ENCODE data around the gene RALGPS1. TPM values are rescaled to one million over a fixed set of nuclear protein-coding genes. Genes with fewer than 3 reads are reported as not detected.

The RALGPS1 gene
- polyA plus RNA-seq, 3 donors, result 0.60 to 4.6 (median 1.3) TPM

DNA sequence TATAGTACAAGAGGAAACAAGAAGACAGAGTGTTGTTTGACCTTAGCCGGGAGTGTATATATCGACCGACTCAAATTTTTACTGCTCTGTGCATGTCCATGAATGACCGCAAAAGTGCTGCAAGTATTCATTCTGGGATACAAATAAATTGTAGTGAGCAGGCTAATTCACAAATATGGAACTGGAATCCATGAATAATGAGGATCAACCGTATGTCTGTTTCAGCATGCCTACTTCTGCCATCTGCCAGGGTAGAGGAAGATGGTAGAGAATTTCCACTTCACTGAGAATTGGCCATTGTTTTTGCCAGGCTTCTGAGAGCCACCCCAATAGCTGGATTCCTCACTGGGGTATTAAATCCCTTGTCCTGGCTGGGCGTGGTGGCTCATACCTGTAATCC lies 8.5 kb upstream of the RALGPS1 start:
- H3K36me3 ChIP-seq (replicated peaks in 1 of 2; ENCODE audit: control insufficient read depth in 1 of 2, insufficient read depth in 2 of 2, low read length in 2 of 2), result no peaks in the 10 kb centered on the region
- no peak overlapping the region for H3K9ac ChIP-seq (ENCODE audit: insufficient read depth, low read length, poor library complexity, severe bottlenecking)
- no peaks in the 10 kb centered on the region for H3K79me2 ChIP-seq (ENCODE audit: insufficient read depth, low read length)
- peaks cover 3 to 26% (median 17%) of the 10 kb centered on the region in 3 donors for H3K27me3 Mint-ChIP-seq (ENCODE audit: low read depth in 3 of 3)
- WGBS (ENCODE audit: insufficient coverage), result 93% methylated on average over 5 of the region's 6 CpGs
- TF ChIP-seq, protein P1, sequence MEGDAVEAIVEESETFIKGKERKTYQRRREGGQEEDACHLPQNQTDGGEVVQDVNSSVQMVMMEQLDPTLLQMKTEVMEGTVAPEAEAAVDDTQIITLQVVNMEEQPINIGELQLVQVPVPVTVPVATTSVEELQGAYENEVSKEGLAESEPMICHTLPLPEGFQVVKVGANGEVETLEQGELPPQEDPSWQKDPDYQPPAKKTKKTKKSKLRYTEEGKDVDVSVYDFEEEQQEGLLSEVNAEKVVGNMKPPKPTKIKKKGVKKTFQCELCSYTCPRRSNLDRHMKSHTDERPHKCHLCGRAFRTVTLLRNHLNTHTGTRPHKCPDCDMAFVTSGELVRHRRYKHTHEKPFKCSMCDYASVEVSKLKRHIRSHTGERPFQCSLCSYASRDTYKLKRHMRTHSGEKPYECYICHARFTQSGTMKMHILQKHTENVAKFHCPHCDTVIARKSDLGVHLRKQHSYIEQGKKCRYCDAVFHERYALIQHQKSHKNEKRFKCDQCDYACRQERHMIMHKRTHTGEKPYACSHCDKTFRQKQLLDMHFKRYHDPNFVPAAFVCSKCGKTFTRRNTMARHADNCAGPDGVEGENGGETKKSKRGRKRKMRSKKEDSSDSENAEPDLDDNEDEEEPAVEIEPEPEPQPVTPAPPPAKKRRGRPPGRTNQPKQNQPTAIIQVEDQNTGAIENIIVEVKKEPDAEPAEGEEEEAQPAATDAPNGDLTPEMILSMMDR (IDR thresholded peaks at IDR 0.05), result no peak
- DNase-seq, result no peak
- no peaks in the 10 kb centered on the region for H3K4me1 Mint-ChIP-seq
- H3K9me3 ChIP-seq (replicated peaks in 1 of 2; ENCODE audit: control insufficient read depth in 1 of 2, insufficient read depth in 1 of 2, low read length in 2 of 2), result peaks cover 9 to 11% of the 10 kb centered on the region in 2 donors
- no peak overlapping the region for H3K4me3 ChIP-seq (replicated peaks in 1 of 3; ENCODE audit: low read depth in 2 of 3, low read length in 3 of 3)
- intact Hi-C loops (cut with micrococcal nuclease), result no loop called here
- no peak overlapping the region for H3K27ac Mint-ChIP-seq
- H2AFZ ChIP-seq (ENCODE audit: insufficient read depth, low read depth, low read length, poor library complexity, severe bottlenecking), result no peak overlapping the region
- no peaks in the 10 kb centered on the region for H4K20me1 ChIP-seq (ENCODE audit: insufficient read depth, low read length)
- no peaks in the 10 kb centered on the region for H3K36me3 Mint-ChIP-seq
- H3K27ac ChIP-seq (ENCODE audit: low read depth in 1 of 2, low read length in 2 of 2), result no peak overlapping the region
- H3K9me3 Mint-ChIP-seq, result peaks cover 6 to 16% (median 9%) of the 10 kb centered on the region in 7 donors
- H3K27me3 ChIP-seq (ENCODE audit: control insufficient read depth in 2 of 2, insufficient read depth in 2 of 2, low read length in 2 of 2), result peaks cover 2% of the 10 kb centered on the region in 2 donors
- no peak overlapping the region for H3K4me3 Mint-ChIP-seq
- H3K4me1 ChIP-seq (ENCODE audit: control insufficient read depth in 1 of 2, insufficient read depth in 2 of 2, low read length in 2 of 2), result no peaks in the 10 kb centered on the region
- no peak overlapping the region for H3K4me2 ChIP-seq (replicated peaks; ENCODE audit: extremely low read depth, low read length, poor library complexity, severe bottlenecking)

DNA sequence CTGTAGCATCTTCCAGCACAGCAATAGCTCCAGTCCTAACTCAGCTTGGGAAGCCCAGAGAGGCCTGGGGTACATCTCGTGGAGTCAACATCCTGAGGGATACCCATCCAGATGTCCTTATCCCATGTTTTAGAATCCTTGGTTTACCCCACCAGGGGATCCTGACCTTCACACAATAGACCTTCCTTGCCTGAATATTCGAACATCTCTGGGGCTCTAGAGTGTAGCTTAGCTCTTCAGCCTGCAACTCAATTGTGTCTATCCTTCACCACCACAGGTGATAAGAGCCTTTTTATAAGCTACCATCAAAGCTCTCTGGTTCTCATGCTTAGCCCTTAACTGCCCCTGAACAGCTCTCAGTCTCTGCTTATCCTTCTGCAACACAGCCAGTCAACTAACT lies 7.5 kb upstream of the RALGPS1 start:
- no peak overlapping the region for H3K9ac ChIP-seq (ENCODE audit: insufficient read depth, low read length, poor library complexity, severe bottlenecking)
- H3K4me1 ChIP-seq (ENCODE audit: control insufficient read depth in 1 of 2, insufficient read depth in 2 of 2, low read length in 2 of 2), result no peaks in the 10 kb centered on the region
- Mint-ChIP-seq H3K27ac (no peak overlapping the region), H3K36me3 (no peaks in the 10 kb centered on the region), H3K4me3 (no peak overlapping the region), H3K4me1 (no peaks in the 10 kb centered on the region), H3K9me3 (peaks cover 2 to 15% (median 10%) of the 10 kb centered on the region in 7 donors), H3K27me3 (ENCODE audit: low read depth in 3 of 3) (peaks cover 6 to 33% (median 18%) of the 10 kb centered on the region in 3 donors)
- H4K20me1 ChIP-seq (ENCODE audit: insufficient read depth, low read length), result no peaks in the 10 kb centered on the region
- WGBS (ENCODE audit: insufficient coverage), result 79% methylated on average over 2 of the region's 2 CpGs
- DNase-seq, result no peak
- H3K9me3 ChIP-seq (replicated peaks in 1 of 2; ENCODE audit: control insufficient read depth in 1 of 2, insufficient read depth in 1 of 2, low read length in 2 of 2), result peaks cover 0 to 5% of the 10 kb centered on the region in 2 donors
- intact Hi-C loops (cut with micrococcal nuclease), result no loop called here
- TF ChIP-seq, protein P1 (IDR thresholded peaks at IDR 0.05), result no peak
- no peak overlapping the region for H3K4me3 ChIP-seq (replicated peaks in 1 of 3; ENCODE audit: low read depth in 2 of 3, low read length in 3 of 3)
- no peaks in the 10 kb centered on the region for H3K79me2 ChIP-seq (ENCODE audit: insufficient read depth, low read length)
- no peak overlapping the region for H2AFZ ChIP-seq (ENCODE audit: insufficient read depth, low read depth, low read length, poor library complexity, severe bottlenecking)
- peaks cover 0 to 2% of the 10 kb centered on the region in 2 donors for H3K27me3 ChIP-seq (ENCODE audit: control insufficient read depth in 2 of 2, insufficient read depth in 2 of 2, low read length in 2 of 2)
- H3K36me3 ChIP-seq (replicated peaks in 1 of 2; ENCODE audit: control insufficient read depth in 1 of 2, insufficient read depth in 2 of 2, low read length in 2 of 2), result no peaks in the 10 kb centered on the region
- H3K27ac ChIP-seq (ENCODE audit: low read depth in 1 of 2, low read length in 2 of 2), result no peak overlapping the region
- no peak overlapping the region for H3K4me2 ChIP-seq (replicated peaks; ENCODE audit: extremely low read depth, low read length, poor library complexity, severe bottlenecking)

Measured in CD14-positive monocyte (primary cell).